IPS DF 6.9 (cell line): ENCODE measurements around the gene BRIP1.

Experiments
- DNase-seq: peaks from one replicate; pipeline ENCODE4 v3.0.0-alpha.2; 2013; ENCODE audit warnings: low read depth, low spot score
- H3K27ac ChIP-seq: one replicate; pipeline ENCODE4 v1.5.1; 2013; ENCODE audit warnings: low read length, control low read depth
- H3K27me3 ChIP-seq: 2 replicates; pipeline ENCODE4 v1.6.1; 2013; ENCODE audit warnings: mild to moderate bottlenecking, low read length; ENCODE audit not compliant: control insufficient read depth, insufficient read depth
- H3K36me3 ChIP-seq: 2 replicates; pipeline ENCODE4 v1.6.1; 2013; ENCODE audit warnings: low read length; ENCODE audit not compliant: control insufficient read depth, insufficient read depth
- H3K4me1 ChIP-seq: 2 replicates; pipeline ENCODE4 v1.6.1; 2013; ENCODE audit warnings: low read length; ENCODE audit not compliant: control insufficient read depth, insufficient read depth
- H3K4me3 ChIP-seq: 2 replicates; pipeline ENCODE4 v1.5.1; 2013; ENCODE audit warnings: mild to moderate bottlenecking, low read length
- H3K9me3 ChIP-seq: 2 replicates; pipeline ENCODE4 v1.6.1; 2013; ENCODE audit warnings: low read length, inconsistent platforms; ENCODE audit not compliant: control insufficient read depth, insufficient read depth
- WGBS: extraction: QIAGEN DNeasy Blood & Tissue Kit; methylation state at CpG from one replicate; pipeline ENCODE4 v1.1.7; 2013; ENCODE audit warnings: mixed read lengths, missing lambda C conversion rate; ENCODE audit not compliant: insufficient read length, insufficient coverage; 5-methylcytosine and 5-hydroxymethylcytosine counted together

Gene BRIP1

DNA sequence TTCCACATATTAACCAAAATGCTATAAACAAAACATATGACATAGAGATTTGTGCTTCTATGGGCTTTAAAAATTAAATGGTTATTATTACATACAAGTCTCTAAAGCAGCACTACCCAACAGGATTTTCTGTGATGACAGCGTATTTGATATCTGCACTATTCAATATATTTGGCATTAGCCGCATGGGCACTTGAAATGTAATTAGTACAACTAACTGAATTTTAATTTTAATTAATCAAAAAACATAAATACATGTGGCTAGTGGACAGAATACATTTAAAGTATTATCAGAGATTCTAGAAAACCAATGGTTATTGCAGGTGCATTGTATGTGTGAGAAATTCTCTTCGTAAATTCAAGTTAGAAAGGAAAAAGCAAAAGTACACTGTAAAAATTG, 45.9 kb downstream of the BRIP1 start:
- Histone ChIP-seq H3K27me3 (no peaks in the 10 kb centered on the region), H3K4me1 (no peaks in the 10 kb centered on the region), H3K27ac (no peak overlapping the region), H3K9me3 (no peaks in the 10 kb centered on the region), H3K4me3 (no peak overlapping the region), H3K36me3 (no peaks in the 10 kb centered on the region)
- WGBS: no CpG with 5 or more reads among the region's 3 CpGs
- DNase-seq: no peak

DNA sequence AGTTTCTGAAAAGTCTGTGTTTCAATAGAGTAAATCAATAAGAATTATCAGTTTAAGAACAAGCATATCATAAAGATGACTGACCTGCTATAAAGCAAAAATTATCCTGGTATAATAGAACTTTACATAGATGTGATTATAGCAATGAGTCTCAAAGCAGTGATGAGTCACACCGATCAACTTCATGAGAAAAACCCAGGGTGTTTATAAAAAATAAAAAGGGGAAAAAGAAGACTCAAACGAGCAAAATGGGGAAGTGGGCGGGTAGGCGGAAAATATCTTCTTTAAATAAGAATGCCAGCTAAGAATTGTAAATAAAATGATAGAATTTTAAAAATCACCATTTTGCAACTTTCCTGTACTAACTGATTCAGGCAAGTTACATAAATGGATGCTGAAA, 46.8 kb downstream of the BRIP1 start:
- Histone ChIP-seq H3K4me1 (no peaks in the 10 kb centered on the region), H3K36me3 (no peaks in the 10 kb centered on the region), H3K27me3 (no peaks in the 10 kb centered on the region), H3K27ac (no peak overlapping the region), H3K9me3 (no peaks in the 10 kb centered on the region), H3K4me3 (no peak overlapping the region)
- WGBS: no CpG with 5 or more reads among the region's 4 CpGs
- DNase-seq: no peak

DNA sequence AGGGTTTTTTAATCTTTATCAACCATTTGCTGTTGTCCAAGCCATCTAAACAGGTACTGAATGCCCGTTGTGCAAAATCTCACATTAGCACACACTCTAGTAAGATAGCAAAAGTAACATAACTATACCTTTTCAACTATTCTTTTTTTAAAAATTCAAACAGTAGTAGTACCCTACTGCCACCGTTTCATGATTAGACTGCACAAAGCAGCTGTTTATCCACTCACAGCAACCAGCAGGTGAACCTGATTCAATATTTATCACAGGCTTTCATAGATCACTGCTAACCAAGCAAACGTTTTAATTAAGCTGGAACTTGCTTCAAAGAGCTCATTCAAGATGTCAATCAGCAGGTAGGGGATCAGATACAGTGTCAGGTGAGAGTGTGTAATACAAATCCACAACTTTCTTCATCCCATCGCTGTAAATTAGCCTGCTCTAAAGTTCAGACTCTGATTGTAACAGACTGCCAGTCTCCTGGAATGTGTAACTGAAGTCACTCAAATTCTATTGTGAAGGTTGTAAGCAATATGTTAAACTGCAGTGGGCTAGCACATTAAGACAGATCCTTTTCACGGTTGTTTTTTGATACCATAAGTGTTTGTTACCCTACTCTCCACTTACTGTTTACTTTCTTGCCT, 47.3 kb downstream of the BRIP1 start:
- 100% methylated on average over 1 of the region's 5 CpGs for WGBS
- Histone ChIP-seq H3K4me1 (no peaks in the 10 kb centered on the region), H3K4me3 (no peak overlapping the region), H3K36me3 (no peaks in the 10 kb centered on the region), H3K27me3 (no peaks in the 10 kb centered on the region), H3K27ac (no peak overlapping the region), H3K9me3 (no peaks in the 10 kb centered on the region)
- DNase-seq: no peak

DNA sequence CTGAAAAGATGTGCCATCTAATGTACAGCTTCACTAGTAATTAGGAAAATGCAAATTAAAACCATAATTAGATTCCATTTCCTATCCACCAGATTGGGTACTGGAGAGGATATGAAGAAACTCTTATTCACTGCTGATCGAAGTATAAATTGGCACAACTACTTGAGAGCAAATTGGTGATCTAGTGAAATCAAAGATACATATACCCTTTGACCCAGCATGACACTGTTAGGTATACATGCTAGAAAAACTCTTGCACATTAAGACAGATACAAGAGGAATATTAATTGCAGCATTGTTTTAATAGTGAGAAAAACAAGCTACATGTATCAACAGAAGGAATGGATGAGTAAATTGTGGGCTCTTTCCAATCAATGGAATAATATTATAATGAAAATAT, 48.8 kb downstream of the BRIP1 start:
- H3K4me1 ChIP-seq: no peaks in the 10 kb centered on the region
- no CpG with 5 or more reads among the region's 1 CpG for WGBS
- no peaks in the 10 kb centered on the region for H3K27me3 ChIP-seq
- no peak overlapping the region for H3K4me3 ChIP-seq
- H3K36me3 ChIP-seq: no peaks in the 10 kb centered on the region
- H3K9me3 ChIP-seq: no peaks in the 10 kb centered on the region
- DNase-seq: no peak
- no peak overlapping the region for H3K27ac ChIP-seq

DNA sequence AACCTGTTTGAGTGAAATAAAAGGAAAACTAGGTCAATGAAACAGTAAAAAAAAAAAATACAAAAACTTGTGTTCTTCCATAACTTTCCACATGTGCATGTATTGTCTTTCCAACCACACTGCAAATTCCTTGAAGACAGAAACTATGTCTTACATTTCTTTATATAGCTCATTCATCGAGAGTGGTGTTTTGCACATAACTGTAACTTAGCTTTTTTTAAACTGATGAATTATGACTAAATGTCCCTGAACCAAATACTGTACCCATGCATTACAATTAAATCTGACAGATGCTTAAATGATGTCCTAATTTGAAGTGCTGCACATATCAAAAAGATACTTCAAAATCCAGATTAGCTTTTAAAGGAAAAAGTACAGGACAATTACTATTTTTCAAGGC, 50.1 kb downstream of the BRIP1 start:
- no CpG with 5 or more reads among the region's 1 CpG for WGBS
- Histone ChIP-seq H3K9me3 (no peaks in the 10 kb centered on the region), H3K27ac (no peak overlapping the region)

DNA sequence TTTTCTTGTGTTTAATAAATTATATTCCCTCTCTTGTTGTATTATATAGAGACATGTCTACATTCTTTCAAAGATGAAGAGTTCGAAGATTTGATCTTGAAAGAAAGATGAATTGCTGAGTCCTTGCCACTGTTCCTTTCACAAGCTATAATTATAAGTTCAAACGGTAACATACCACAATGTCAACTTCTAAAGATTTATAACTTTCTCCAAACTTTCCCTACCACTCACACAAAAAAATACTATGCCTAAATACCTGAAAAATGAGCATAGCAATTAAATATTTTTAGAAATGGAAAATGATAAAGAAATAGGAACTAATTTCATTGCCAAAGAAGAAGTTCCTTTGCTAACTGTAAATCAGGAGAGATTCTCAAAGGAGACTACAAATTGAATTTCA, 50.6 kb downstream of the BRIP1 start:
- 100% methylated on average over 1 of the region's 2 CpGs for WGBS
- DNase-seq: no peak

More for the DNA sequence above, 50.1 kb downstream of the BRIP1 start:
- H3K4me3 ChIP-seq: no peak overlapping the region
- no peaks in the 10 kb centered on the region for H3K36me3 ChIP-seq
- DNase-seq: no peak
- no peaks in the 10 kb centered on the region for H3K27me3 ChIP-seq
- H3K4me1 ChIP-seq: no peaks in the 10 kb centered on the region

DNA sequence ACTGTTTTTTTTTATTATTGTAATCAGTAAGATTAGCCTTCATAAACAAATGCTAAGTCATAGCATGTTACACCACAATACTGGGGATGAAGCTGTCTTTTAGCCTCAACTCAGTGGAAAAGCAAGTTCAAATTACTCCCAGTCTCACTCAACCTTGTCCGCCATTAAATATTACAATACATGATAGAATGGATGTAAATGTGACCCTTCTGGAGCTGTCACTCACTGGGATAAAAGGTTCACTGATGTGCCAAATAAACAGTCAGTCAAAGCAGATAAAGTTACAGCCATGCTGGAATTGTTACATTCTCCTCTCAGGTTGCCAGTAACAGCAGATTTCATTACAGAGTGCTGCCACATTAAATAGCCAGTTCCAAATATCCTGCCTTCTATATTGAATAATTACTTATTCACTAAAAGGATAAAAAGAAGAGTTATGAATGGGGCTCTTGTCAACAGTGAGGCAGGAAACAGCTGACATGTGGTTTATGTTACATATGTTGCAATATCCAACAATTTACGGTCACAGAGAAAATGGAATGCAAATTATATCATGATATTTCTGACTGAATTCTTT, 53.4 kb downstream of the BRIP1 start:
- no peak for DNase-seq
- no peaks in the 10 kb centered on the region for H3K36me3 ChIP-seq

More for the DNA sequence above, 50.6 kb downstream of the BRIP1 start:
- H3K9me3 ChIP-seq: no peaks in the 10 kb centered on the region
- H3K27me3 ChIP-seq: no peaks in the 10 kb centered on the region
- no peak overlapping the region for H3K27ac ChIP-seq
- H3K4me1 ChIP-seq: no peaks in the 10 kb centered on the region
- no peaks in the 10 kb centered on the region for H3K36me3 ChIP-seq
- no peak overlapping the region for H3K4me3 ChIP-seq

DNA sequence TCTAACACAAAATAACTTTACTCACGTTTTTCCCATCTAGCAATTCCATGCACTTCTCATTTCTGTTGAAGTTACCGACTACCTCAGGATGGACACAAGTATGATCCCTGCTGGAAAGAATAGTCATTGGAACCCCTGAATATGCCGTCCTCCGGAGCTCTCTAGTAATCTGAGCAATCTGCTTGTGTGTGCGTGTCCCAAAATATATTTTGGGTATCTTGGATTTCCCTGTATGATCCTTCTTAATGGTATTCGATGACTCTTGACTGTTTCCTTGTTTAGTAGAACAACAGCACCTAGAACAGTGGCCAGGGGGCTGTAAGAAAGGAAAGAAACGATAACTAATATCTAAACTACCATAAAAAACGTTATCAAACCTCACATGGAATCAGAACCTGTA, 54.9 kb downstream of the BRIP1 start:
- Histone ChIP-seq H3K27ac (no peak overlapping the region), H3K4me1 (no peaks in the 10 kb centered on the region), H3K27me3 (no peaks in the 10 kb centered on the region), H3K9me3 (no peaks in the 10 kb centered on the region), H3K4me3 (no peak overlapping the region), H3K36me3 (no peaks in the 10 kb centered on the region)
- 100% methylated on average over 2 of the region's 8 CpGs for WGBS
- no peak for DNase-seq

More for the DNA sequence above, 53.4 kb downstream of the BRIP1 start:
- no peaks in the 10 kb centered on the region for H3K4me1 ChIP-seq
- no peak overlapping the region for H3K27ac ChIP-seq
- no peaks in the 10 kb centered on the region for H3K9me3 ChIP-seq
- H3K4me3 ChIP-seq: no peak overlapping the region
- no CpG with 5 or more reads among the region's 2 CpGs for WGBS
- no peaks in the 10 kb centered on the region for H3K27me3 ChIP-seq

DNA sequence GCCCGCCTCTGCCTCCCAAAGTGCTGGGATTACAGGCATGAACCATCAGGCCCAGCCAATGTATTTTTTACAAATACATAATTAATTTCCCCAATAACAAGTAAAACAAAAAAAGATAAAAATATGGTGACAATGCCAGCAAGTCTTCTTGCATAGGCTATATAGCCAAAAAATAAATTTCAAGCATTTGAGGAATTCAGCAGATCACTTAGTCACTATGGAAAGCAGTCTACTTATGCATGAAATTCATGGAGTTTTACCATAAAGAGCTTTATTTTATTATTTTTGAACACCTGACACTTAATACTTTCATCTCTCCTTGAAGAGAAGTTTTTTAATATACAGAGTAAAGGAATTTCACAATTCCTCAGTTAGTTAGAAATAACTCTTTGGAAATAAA, 56.4 kb downstream of the BRIP1 start:
- Histone ChIP-seq H3K9me3 (no peaks in the 10 kb centered on the region), H3K27me3 (no peaks in the 10 kb centered on the region), H3K4me3 (no peak overlapping the region), H3K4me1 (no peaks in the 10 kb centered on the region), H3K27ac (no peak overlapping the region), H3K36me3 (no peaks in the 10 kb centered on the region)
- WGBS: no CpG with 5 or more reads among the region's 1 CpG
- no peak for DNase-seq

DNA sequence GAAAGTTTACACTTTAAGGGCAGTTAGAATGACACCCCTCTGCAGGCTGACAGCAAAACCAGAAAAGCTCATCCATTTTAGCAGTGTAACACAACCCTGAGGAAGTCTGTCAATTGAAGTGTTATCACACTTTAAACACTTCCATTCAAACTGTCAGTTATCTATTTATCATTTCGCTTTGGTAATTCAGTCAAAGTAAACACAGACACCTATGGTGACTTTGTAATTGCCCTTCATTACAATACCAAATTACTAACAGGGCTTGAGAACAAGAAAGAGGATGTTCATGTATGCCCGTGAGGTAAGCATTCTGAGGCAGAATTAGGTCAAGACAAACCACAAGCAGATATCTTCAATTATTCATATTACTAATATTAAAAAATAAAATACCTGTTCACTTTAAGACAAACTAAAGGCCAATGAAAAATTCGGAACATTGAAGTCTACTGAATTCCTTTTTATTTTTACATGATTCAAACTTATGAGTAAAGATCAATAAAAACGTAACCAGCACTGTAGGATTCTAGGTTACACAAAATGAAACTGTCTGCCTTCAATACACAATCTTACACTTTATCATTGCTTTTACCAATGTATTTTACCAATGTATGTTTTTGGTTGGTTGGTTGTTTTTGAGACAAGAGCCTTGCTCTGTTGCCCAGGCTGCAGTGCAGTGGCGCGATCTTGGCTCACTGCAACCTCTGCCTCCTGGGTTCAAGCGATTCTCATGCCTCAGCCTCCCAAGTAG, 57.1 kb downstream of the BRIP1 start:
- H3K4me3 ChIP-seq: no peak overlapping the region
- H3K4me1 ChIP-seq: no peaks in the 10 kb centered on the region
- WGBS: no CpG with 5 or more reads among the region's 7 CpGs
- no peaks in the 10 kb centered on the region for H3K36me3 ChIP-seq
- no peaks in the 10 kb centered on the region for H3K27me3 ChIP-seq
- no peaks in the 10 kb centered on the region for H3K9me3 ChIP-seq
- no peak for DNase-seq
- H3K27ac ChIP-seq: no peak overlapping the region
